ENCODE data around the gene CDCA7. TPM values are rescaled to one million over a fixed set of nuclear protein-coding genes. Genes with fewer than 3 reads are reported as not detected.

The CDCA7 gene
- total RNA-seq, 2 donors from 2014 or later, result 3.1 to 3.6 TPM

GRCh38 chr2:173402405-173402974, 47.8 kb downstream of the CDCA7 start:
- TF ChIP-seq POLR2A (IDR thresholded peaks at IDR 0.05), result no peak
- TF ChIP-seq CTCF (IDR thresholded peaks at IDR 0.05), result peak; percentile 63 to 92 (median 87)
- Histone ChIP-seq H3K27me3 (no peaks in the 10 kb centered on the region), H3K4me1 (peaks cover 6% of the 10 kb centered on the region), H3K4me3 (no peak overlapping the region), H3K27ac (no peak overlapping the region), H3K36me3 (replicated peaks in 1 of 2; ENCODE audit: insufficient read depth in 1 of 2, low read depth in 2 of 2) (no peaks in the 10 kb centered on the region), H3K9me3 (no peaks in the 10 kb centered on the region)
- intact Hi-C loops (cut with DNase I), result loop anchor here (10.0 kb wide), 1 partner anchor 942 kb away; no protein-coding TSS in a partner anchor
- 4 to 7% methylated on average over 18 to 21 of the region's 21 CpGs for WGBS, 2 donors
- ATAC-seq (peak; percentile 90), DNase-seq (peak; percentile 80 to 85 (median 83))

DNA sequence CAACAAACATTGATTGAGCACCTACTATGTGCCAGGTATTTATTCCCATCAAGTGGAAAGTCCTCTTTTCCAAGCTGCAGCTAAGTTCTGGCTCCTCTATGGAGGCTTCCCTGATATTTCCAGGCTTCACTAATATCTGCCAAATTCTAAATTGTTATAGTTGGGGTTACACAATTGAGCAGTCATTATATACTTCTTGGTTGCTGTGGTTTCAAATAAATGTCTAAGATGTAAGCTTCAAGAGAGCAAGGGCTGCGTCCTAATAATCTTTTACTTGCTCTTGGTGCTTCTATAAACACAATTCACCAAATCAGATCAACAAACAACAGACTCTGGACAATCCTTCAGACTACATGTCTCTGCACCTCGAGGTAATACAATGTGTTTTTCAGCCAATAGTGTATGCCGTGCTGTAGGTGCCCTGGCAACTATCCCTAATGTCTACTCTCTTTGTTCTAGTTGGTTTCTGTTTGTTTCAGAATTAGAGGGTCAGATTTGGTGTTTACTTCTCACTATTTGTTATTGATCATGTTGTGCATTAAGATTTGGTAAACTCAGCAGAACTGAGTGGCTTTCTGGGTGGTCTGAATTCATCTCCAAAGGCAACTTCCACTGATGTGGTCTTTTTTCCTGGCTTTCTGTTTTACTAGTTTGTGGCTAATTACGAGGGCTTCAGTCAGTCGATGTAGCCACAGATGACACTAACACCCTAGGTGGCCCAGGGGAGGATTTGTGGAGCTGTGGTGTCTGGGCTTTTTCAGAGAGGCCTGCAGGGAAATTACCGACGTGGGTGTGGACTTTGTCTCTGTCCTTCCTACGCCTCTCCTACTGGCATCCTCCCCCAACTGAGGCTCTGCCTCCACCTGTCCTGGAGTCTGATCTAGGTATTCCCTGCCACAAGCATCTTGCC, 50.4 kb downstream of the CDCA7 start:
- H3K9me3 ChIP-seq, result no peaks in the 10 kb centered on the region
- ATAC-seq (no peak), DNase-seq (no peak)
- H3K27me3 ChIP-seq, result no peaks in the 10 kb centered on the region
- no peak for TF ChIP-seq CTCF (IDR thresholded peaks at IDR 0.05)
- TF ChIP-seq POLR2A (IDR thresholded peaks at IDR 0.05), result no peak
- H3K4me3 ChIP-seq, result no peak overlapping the region
- no peaks in the 10 kb centered on the region for H3K36me3 ChIP-seq (replicated peaks in 1 of 2; ENCODE audit: insufficient read depth in 1 of 2, low read depth in 2 of 2)
- H3K4me1 ChIP-seq, result peaks cover 6% of the 10 kb centered on the region
- intact Hi-C loops (cut with DNase I), result loop anchor here (10.0 kb wide), 1 partner anchor 940 kb away; no protein-coding TSS in a partner anchor
- 57 to 58% methylated on average over 8 of the region's 8 CpGs for WGBS, 2 donors
- no peak overlapping the region for H3K27ac ChIP-seq

DNA sequence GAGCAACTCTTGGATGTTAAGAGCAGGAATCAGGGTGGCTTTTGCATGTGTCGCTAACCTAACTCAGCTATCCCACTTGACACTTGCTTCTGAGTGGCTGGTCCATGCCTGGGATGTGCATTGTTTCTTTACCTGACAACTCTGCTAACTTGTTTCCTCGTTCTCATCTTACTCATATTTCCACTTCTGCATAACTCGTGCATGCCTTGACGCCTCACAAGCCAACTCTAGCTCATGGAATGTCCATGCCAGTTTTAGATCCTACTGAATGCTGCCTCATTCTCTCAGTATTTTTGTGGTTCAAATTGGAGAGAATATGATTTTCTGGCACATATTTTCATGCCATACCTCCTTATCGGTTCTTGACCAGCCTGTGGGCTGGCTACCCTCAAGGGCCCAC, 52.5 kb downstream of the CDCA7 start:
- Histone ChIP-seq H3K4me1 (peaks cover 5% of the 10 kb centered on the region), H3K36me3 (replicated peaks in 1 of 2; ENCODE audit: insufficient read depth in 1 of 2, low read depth in 2 of 2) (no peaks in the 10 kb centered on the region), H3K9me3 (no peaks in the 10 kb centered on the region), H3K27me3 (no peaks in the 10 kb centered on the region), H3K27ac (no peak overlapping the region), H3K4me3 (no peak overlapping the region)
- WGBS, 2 donors, result 80% methylated on average over 5 of the region's 5 CpGs
- ATAC-seq (no peak), DNase-seq (no peak)
- intact Hi-C loops (cut with DNase I), result loop anchor here (10.0 kb wide), 1 partner anchor 938 kb away; no protein-coding TSS in a partner anchor
- TF ChIP-seq CTCF (IDR thresholded peaks at IDR 0.05), result no peak
- no peak for TF ChIP-seq POLR2A (IDR thresholded peaks at IDR 0.05)

GRCh38 chr2:173407646-173408045, 53.0 kb downstream of the CDCA7 start:
- intact Hi-C loops (cut with DNase I), result loop anchor here (10.0 kb wide), 1 partner anchor 937 kb away; no protein-coding TSS in a partner anchor
- Histone ChIP-seq H3K27ac (no peak overlapping the region), H3K9me3 (no peaks in the 10 kb centered on the region), H3K4me1 (no peaks in the 10 kb centered on the region), H3K36me3 (replicated peaks in 1 of 2; ENCODE audit: insufficient read depth in 1 of 2, low read depth in 2 of 2) (no peaks in the 10 kb centered on the region), H3K27me3 (no peaks in the 10 kb centered on the region), H3K4me3 (no peak overlapping the region)
- TF ChIP-seq CTCF (IDR thresholded peaks at IDR 0.05), result no peak
- no peak for TF ChIP-seq POLR2A (IDR thresholded peaks at IDR 0.05)
- WGBS, 2 donors, result 59 to 63% methylated on average over 4 of the region's 4 CpGs
- ATAC-seq (no peak), DNase-seq (no peak)
